ENCODE data around the gene ARHGAP6. TPM values are rescaled to one million over a fixed set of nuclear protein-coding genes. Genes with fewer than 3 reads are reported as not detected.
A peak's percentile ranks its signal among the peaks of the same experiment; 100 is the strongest.

Gene ARHGAP6
- total and polyA plus RNA-seq, 9 of the 15 experiments (the other 6 are each of a cell fraction or from before 2014, with no cell fraction given), result 12.5 to 63.6 (median 41.8) TPM

GRCh38 chrX:11341274-11342201 is 324.2 kb downstream of the ARHGAP6 start (continued):
- TF ChIP-seq RNF2 (IDR thresholded peaks at IDR 0.05) (peak; percentile 92), POLR2G (IDR thresholded peaks at IDR 0.05; ENCODE audit: low read depth, low read length) (no peak), SP2 (IDR thresholded peaks at IDR 0.05; ENCODE audit: extremely low read depth, low read depth, low read length, poor library complexity, severe bottlenecking) (no peak), E2F8 (IDR thresholded peaks at IDR 0.05; ENCODE audit: low read depth, partially characterized antibody) (no peak), ZNF707 (CRISPR knock-in tag; conservative IDR thresholded peaks at IDR 0.05) (no peak), PHB2 (IDR thresholded peaks at IDR 0.05; ENCODE audit: low read depth) (no peak), ZBED1 (IDR thresholded peaks at IDR 0.05) (no peak), HES1 (IDR thresholded peaks at IDR 0.05; ENCODE audit: low read depth) (no peak), NRF1 (conservative IDR thresholded peaks at IDR 0.05 in 1 of 2, IDR thresholded peaks at IDR 0.05 in 1 of 2) (no peak), GTF2E2 (tag; IDR thresholded peaks at IDR 0.05) (peak; percentile 82), KLF16 (IDR thresholded peaks at IDR 0.05) (peak; percentile 82), ETS1 (conservative IDR thresholded peaks at IDR 0.05; ENCODE audit: control insufficient read depth, low read depth, low read length) (no peak), RBM15 (IDR thresholded peaks at IDR 0.05; ENCODE audit: insufficient read depth, low read length) (no peak), STAG1 (CRISPR knock-in tag; IDR thresholded peaks at IDR 0.05; ENCODE audit: borderline replicate concordance) (no peak), ZNF3 (CRISPR knock-in tag; IDR thresholded peaks at IDR 0.05) (no peak), HMG20A (CRISPR knock-in tag; conservative IDR thresholded peaks at IDR 0.05) (no peak), E2F4 (CRISPR knock-in tag; IDR thresholded peaks at IDR 0.05; ENCODE audit: low read depth) (no peak), ZHX1 (conservative IDR thresholded peaks at IDR 0.05; ENCODE audit: low read length) (no peak), U2AF1 (optimal IDR thresholded peaks at IDR 0.05; ENCODE audit: low read depth, low read length) (no peak)
